MV-4-11 (cell line): ENCODE results near the gene OSBPL1A.
A peak's percentile ranks its signal among the peaks of the same experiment; 100 is the strongest.
"Not testable (repeated sequence)": the region's sequence is repeated elsewhere in the genome, so short reads cannot be mapped to it uniquely, and the experiment has no call there.

Experiments
- DNase-seq: peaks from one replicate; lab custom pipeline; 2025; lab: John Stamatoyannopoulos, UW

OSBPL1A gene

DNA sequence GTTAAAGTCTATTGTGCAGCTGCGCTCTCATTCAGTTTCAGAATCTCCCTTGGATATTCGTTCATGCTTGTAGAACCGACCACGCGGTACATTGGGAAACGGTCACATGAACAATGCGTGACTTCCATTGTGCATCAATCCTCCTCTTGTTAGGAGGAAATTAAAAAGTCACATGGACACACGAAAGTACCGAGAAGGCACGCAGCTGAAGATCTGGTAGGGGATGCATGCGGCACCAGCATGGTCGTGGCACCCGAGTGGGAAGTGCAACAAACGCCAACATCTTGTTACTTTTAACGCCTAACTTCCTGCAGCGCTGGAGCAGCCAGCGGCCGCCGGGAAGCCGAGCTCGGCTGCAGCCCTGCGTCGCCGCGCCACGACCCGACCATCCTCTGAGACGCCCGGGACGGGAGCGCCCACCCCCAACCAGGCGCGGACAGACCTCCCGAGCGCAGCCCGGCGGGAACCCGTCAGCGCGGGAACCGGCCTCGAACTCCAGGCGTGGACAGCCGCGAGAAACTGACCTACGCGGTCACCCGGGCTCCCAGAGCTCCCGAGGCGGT, 412 bp downstream of the OSBPL1A start:
- DNase-seq: peak; percentile 79

DNA sequence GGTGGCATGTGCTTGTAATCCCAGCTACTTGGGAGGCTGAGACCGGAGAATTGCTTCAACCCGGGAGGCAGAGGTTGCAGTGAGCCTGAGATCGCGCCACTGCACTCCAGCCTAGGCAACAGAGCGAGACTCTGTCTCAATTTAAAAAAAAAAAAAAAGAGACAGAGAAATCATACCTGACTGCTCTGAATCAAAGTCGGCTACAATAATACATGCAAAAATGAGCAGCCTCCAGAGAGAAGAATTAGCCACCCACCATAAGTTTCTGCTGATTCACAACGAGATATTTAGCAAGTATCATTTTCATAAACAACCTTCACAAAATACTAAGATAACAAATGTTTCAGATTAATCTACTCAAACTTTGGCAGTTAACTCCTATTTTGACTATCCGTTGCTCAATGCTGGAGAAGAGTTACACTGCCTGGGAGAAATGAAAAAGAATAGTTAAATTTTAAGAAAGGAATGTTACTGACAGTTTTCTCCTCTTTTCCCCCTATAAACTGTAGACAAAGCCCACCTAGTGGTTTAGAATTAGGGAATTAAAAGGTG, 1.5 kb downstream of the OSBPL1A start:
- no peak for DNase-seq

DNA sequence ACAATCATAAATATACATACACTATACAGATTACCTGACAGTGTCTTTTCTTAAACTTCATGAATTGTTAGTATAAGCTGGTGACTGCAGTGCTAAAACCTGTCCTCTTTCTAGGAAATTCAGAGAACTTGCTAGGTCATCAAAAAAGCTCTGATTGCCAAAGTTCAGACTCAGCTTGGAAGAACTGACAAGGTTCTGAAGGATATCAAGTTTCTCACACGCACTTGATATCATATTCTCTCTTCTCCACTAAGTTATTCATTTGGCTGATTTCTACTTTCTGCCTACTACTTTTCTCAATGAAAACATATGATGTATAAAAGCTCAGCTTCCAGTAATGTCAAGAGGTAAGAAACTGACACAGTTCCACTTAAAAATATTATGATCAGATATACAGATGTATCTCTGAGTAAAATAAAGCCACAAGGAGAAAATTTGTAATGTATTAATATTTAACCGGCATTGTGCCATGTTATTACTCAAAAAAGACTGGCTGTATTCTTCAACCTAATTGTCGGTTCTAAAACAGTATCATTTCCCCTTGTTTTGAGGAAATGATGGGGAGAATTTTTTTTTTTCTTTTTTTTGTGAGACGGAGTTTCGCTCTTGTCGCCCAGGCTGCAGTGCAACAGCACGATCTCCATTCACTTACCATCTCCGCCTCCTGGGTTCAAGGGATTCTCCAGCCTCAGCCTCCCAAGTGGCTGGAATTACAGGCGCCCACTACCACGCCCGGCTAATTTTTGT, 2.4 kb downstream of the OSBPL1A start:
- peak; percentile 86 for DNase-seq

DNA sequence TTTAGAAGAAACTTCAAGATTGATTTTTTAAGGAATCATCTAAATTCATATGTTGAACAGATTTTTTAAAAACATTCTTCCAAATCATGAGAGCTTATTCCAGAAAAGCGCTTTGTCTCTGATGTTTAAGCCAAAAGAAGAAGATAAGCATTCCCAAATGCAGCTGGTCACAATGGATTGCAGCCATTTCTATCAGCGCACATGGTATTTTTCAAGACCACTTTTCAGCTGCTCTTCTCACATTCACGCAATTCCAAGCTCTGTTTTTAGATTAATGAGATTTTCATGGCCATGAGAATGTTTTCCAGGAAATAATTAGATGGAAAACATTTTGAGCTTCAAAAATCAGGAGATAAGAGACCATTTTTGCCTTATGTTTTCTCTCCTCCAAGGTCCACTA, 8.7 kb downstream of the OSBPL1A start:
- DNase-seq: no peak

DNA sequence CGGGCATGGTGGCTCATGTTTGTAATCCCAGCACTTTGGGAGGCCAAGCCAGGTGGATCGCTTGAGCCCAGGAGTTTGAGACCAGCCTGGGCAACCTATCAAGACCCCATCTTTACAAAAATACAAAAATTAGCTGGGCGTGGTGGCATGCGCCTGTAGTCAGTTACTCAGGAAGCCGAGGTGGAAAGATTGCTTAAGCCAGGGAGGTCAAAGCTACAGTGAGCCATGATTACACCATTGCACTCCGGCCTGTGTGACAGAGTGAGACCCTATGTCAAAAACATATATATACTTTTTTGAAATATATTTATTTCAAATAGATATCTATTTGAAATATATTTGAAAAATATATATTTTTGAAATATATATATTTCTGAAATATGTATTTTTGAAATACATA, 10.9 kb downstream of the OSBPL1A start:
- DNase-seq: peak; percentile 31

DNA sequence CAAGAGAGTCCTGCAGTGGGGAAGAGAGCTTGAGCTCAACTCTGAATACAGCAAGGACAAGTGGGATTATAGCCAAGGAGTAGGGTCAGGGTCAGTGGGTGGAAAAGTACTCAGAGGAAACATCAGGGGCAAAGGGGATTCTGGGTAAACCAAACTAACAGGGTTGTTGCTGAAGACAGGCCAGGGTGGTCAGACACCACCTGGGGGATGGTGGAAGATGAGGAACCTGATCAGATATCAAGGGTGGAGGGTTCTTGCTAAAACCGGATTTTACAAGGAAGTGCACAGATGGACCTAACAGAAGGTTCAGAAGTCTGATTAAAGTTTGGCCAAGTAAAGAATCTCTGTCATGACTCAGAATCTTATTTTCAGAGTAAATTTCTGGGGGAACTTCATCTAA, 16.5 kb downstream of the OSBPL1A start:
- no peak for DNase-seq

DNA sequence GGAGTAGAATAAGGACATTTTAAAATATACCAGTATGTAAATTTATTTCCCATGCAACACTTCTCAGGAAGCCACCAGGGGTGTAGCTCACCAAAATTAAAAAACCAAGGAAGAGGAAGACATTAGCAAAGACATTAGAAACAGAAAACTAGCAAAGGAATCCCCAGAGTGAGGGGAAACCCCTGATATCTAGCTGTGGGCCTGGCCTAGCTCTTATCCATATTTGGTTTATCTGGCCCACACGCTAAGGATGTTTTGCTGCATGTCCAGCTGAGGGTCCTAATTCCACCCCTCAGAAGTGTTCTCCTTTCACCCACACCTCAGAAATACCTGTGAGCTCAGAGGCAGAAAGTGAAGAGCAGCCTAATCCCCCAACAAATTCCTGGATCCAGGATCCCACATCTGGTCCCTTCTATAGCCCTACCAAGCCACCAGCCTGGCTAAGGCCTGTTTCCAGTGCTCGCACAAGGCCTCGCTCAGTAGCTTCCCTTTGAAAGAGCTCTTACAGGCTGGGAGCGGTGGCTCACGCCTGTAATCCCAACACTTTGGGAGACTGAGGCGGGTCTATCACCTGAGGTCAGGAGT, 17.4 kb downstream of the OSBPL1A start:
- DNase-seq: no peak

DNA sequence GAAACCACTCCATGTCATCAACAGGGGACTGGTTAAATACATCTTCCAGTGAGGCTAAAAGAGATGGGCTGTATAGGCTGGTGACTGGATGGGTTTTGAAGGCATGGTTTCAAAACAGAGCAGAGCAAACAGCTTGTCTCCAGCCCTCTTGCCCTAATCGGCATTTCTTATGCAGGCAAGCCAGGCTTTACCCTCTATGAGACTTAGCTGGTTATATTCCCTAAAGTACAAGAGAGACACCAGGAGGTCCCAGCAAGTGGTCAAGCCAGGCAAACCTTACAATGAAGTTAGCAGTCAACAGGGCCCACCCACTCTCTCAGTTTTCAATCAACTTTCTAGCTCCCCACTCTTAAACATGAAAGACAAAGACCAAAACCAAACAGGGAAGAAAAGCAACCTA, 19.0 kb downstream of the OSBPL1A start:
- DNase-seq: no peak

DNA sequence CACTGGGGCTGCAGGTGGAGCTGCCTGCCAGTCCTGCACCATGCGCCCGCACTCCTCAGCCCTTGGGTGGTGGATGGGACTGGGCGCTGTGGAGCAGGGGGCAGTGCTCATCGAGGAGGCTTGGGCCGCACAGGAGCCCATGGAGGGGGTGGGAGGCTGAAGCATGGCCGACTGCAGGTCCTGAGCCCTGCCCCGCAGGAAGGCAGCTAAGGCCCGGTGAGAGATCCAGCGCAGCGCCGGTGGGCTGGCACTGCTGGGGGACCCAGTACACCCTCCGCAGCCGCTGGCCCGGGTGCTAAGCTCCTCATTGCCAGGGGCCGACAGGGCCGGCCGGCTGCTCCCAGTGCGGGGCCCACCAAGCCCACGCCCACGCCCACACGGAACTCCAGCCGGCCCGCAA, 21.1 kb downstream of the OSBPL1A start:
- not testable (repeated sequence) for DNase-seq

DNA sequence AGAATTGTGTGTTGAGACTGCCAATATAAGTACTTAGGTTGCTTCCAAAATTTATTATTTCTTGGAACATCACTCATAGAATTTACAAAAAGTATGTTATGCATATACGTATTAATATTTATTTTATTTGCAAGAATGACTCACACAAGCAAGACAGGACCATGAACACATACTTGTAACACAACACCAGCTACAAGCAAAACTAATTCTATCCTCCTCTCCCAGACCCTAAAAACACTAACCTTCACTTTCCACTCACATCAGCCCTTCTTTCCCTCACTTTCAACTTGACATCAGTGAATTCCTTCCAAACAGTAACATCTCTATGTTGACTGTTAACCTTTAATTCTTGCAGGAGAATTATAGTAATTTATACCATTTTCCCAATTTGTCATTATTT, 24.3 kb downstream of the OSBPL1A start:
- DNase-seq: no peak

DNA sequence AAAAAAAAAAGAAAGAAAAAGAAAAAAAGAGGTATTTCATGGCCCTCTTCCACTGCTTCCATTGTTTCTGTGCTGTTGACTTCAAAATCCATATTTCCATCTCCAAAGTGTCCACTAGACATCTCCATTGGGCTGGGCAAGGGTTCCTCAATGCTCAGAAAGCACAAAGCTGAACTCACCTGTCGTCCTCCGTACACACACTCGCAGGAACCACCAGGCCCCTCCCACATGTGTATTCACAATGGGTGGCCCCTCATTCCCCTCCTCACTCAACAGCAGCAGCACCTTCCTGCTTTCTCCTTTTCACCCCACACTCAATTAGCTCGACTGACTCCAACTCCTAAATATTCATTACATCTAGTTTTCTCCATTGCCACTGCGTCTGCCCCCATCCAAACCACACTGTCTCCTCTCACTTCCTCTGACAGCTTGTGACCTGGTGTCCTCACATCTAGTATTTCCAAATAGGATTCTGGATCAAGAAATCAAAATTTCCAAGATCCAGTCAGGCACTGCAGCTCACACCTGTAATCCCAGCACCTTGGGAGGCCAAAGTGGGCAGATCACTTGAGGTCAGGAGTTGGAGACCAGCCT, 25.2 kb downstream of the OSBPL1A start:
- no peak for DNase-seq

DNA sequence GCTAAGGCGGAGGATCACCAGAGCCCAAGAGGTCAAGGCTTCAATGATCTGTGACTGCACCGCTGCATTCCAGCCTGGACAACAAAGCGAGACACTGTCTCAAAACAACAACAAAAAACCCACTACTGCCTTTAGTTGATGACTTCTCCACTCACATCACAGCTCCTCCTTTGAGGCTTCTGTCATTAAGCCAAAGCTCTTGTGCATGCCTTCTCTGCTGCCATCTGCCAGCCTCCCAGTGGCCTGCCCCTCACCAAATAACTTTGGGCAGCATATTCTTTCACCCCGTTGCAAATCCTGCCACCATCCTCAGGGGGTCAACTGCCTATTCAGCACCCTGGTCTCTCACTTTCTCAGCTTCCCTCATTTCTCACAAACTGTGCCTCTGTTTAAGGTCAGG, 27.5 kb downstream of the OSBPL1A start:
- no peak for DNase-seq

DNA sequence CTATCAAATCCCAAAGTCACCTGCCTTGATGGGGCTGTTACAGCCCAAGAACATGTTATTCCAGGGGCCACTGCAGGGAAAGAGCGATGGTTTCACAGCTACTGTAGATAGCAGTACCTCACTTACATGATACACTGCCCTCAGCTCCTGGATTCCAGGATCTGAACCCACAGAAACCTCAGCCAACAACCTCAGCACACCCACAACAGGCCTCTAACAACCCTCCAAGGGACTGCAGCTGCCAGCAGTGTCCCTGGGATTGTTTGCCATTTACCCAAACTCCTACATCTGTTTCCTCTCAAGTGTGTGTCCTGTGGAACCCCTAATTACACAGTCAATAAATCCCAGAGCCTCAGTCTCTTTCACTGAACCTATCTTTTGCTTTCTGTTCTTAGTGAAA, 28.2 kb downstream of the OSBPL1A start:
- DNase-seq: no peak

DNA sequence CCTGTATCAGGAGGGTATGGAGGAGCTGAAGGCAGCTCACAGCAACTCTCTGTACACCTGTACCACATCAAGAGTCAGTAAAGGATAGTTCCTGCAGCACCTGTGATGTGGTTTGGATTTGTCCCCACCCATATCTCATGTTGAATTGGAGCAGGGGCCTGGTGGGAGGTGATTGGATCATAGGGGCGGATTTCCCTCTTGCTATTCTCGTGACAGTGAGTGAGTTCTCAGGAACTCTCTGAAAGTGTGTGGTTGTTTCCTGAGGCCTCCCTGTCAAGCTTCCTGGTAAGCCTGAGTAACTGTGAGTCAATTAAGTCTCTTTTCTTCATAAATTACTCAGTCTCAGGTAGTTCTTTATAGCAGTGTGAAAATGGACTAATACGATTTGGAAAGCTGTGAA, 28.9 kb downstream of the OSBPL1A start:
- no peak for DNase-seq

DNA sequence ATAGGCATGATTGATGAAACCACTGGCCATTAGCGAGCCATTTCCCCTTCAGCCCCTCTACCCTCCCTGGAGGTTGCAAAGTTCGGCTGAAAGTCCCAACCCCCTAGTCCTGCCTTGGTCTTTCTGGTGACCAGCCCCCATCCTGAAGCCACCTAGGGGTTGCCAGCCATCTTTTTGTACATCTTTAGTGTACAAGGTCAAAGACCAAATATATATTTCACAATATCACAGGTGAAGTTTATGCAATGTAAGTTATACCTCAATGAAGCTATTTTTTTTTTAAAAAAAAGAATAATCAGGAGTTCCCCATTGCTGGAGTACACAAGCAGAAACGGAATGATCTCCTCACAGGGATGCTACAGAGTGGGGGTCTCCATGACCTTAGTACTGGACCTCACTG, 31.3 kb downstream of the OSBPL1A start:
- no peak for DNase-seq

DNA sequence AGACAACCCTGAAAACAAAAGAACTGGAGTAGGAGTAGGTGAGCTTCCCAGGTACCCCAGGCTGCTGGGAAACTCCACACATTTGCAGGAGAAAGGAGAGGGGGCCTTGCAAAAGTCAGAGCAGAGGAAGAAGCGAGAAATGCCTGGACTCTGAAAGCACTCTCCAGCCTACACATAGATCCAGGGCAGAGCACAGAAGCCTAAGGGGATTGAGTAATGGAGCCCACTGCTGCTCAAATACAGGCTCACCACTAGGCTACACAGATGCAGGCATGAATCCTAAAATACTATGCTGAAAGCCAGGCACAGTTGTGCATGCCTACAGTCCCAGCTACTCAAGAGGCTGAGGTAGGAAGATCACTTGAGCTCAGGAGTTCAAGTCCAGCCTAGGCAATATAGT, 33.4 kb downstream of the OSBPL1A start:
- DNase-seq: no peak

DNA sequence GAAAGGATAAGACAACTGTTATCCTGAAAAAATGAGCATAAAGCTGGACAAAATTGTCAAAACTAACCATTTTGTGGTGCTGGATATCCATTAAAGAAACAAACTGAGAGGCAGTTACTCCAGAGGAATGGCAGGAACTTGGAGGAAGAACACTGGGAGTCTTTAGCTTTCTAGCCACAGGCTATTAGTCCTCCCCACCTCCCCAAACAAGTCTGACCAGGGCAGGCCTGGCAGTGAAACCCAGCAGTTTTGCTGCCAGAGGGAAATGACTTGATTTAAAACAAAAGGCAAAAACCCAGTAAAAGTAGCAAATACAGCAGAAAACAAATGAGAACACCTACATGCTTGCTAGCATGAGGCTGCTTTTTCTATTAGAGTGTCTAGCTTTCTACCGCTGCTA, 34.9 kb downstream of the OSBPL1A start:
- no peak for DNase-seq

DNA sequence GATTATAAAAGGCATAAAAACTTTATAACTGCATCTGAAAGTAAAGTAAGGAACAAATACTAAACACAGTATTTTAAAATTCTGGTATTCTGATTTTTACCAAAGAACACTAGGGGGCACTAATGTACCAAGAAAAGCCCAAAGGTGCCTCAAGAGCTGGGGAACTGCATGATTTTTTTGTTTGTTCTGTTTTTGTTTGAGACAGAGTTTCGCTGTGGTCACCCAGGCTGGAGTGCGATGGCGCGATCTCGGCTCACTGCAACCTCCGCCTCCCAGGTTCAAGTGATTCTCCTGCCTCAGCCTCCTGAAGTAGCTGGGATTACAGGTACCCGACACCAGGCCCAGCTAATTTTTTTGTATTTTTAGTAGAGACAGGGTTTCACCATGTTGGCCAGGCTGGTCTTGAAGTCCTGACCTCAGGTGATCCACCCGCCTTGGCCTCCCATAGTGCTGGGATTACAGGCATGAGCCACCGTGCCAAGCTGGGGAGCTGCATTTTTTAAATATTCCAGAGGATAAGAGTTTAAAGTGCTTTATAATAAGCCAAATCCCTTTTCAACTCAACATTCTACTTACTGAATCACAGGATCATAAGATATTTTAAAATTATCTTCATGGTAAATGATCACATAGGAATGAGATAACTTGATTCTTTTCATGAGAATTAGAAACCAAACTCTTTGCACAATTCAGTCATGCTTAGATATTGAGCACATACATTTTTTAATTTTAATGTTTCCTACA, 37.7 kb downstream of the OSBPL1A start:
- DNase-seq: peak; percentile 81

DNA sequence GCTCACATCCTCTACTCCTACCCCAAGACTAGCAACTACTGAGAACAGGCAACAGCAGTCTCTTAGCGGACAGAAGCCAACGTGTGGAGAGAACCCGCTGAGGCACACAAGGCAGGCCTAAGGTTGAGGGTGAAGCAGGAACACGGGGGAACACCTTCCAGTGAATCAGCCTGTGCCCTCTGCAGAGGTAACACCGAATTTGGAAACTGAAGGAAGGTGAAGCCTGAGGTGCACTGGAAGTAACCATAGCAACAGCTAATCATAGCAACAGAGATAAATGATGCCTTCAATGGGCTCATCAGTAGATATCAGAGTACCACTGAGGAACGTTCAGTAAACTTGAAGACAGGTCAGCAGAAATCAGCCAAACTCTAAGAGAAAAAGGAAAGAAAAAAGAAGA, 43.3 kb downstream of the OSBPL1A start:
- DNase-seq: no peak

DNA sequence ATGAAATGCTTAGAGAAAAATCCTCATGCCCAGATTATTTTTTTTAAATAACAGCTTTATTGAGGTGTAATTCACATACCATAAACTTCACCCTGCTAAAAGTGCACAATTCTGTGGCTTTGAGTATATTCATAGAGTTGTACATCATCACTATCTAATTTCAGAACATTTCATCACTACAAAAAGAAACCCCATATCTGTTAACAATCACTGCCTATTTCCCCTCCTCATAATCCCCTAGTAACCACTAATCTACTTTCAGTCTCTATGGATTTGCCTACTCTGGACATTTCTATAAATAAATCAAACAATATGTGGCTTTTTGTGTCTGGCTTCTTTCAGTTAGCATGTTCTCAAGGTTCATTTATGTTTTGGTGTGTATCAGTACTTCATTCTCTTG, 51.4 kb downstream of the OSBPL1A start:
- DNase-seq: peak; percentile 88

DNA sequence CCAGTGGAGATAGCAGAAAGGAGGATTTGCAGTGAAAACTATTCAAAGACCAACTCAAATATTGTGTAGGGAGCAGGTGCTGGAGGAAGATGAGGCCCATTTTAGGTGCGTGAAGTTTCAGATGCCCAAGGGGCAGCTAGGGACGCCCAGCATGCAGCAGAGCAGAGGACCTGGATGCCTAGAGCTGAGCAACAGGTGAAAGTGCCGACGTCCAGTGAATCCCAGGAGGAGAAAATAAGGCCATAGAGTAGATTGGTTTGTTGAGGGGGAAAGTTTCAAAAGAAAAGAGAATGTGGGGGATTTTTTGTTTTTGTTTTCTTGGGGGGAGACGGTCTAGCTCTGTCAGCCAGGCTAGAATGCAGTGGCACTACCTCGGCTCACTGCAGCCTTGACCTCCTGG, 53.1 kb downstream of the OSBPL1A start:
- no peak for DNase-seq

DNA sequence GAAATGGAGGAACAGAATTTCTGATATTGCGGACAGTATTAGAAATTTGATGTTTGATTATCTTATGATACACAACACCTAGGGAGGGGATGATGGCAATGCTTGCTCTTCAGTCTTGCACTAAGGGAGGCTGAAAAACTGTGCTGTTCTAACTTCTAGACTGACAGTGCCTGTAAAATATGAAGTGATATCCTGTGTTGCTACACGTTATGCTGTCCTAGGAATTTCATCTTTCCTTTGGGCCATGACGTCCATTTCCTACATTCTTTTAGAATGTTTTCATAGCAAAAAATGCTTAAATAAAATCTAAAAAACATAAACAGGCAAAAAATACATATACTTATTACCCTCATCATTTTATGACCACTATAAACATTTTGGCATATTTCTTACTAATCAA, 55.3 kb downstream of the OSBPL1A start:
- DNase-seq: no peak
